ENCODE measurements around the gene RGS10. TPM values are rescaled to one million over a fixed set of nuclear protein-coding genes. Genes with fewer than 3 reads are reported as not detected.

The RGS10 gene
- total and polyA plus RNA-seq, 2 of the 8 experiments (the other 6 are each of a cell fraction or from before 2014, with no cell fraction given), result 5.5 to 13.1 TPM

DNA sequence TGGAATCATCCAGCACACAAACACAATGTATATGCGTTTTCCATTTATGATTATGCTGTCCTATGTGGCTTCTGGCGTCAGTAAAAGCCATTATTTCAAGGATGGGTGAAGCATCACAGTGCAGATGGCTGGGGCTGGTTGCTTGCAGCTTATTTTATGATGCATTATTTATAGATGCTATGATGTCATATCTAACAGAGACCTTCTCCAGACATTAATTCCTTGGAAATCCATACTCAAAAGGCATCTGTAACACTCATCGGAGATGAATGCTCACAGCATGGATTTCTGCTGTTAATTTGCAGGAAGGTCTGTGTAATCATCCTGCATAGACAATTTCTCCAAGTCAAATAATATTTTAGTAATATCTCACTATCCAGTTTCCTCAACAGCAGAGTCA lies 7.2 kb downstream of the RGS10 start (continued):
- no peak for TF ChIP-seq HDAC6 (IDR thresholded peaks at IDR 0.05; ENCODE audit: low read depth, low read length)
- TF ChIP-seq CHD2 (IDR thresholded peaks at IDR 0.05; ENCODE audit: low read length), result no peak
- TF ChIP-seq RXRA (IDR thresholded peaks at IDR 0.05; ENCODE audit: insufficient read depth, low read depth, low read length), result no peak
- TF ChIP-seq SIX5 (IDR thresholded peaks at IDR 0.05; ENCODE audit: low read depth, low read length), result no peak

Measured in H1 (cell line).